DND-41 (cell line): ENCODE measurements around the gene MAS1L.

Experiments
- ATAC-seq: fragments of 200-7000 bp; cut with Tn5 transposase; 3 replicates; pipeline ENCODE4 v1.9.1; 2021; ENCODE audit warnings: low read depth; ENCODE audit not compliant: insufficient read depth
- DNase-seq: peaks from one replicate; pipeline ENCODE4 v3.0.0-alpha.2; 2020
- H2AFZ ChIP-seq: 2 replicates; pipeline ENCODE4 v1.6.0; 2012; ENCODE audit warnings: low read depth, low read length
- H3K27ac ChIP-seq: 2 replicates; pipeline ENCODE4 v1.5.1; 2012; ENCODE audit warnings: low read length, inconsistent platforms
- H3K27me3 ChIP-seq: fragments of 200-600 bp; sonication (generic); 2 replicates; pipeline ENCODE4 v1.6.0; 2012; ENCODE audit warnings: low read length, mild to moderate bottlenecking, inconsistent platforms; ENCODE audit not compliant: insufficient read depth, poor library complexity
- H3K36me3 ChIP-seq: 2 replicates; pipeline ENCODE4 v1.5.1; 2012; ENCODE audit warnings: low read length, inconsistent platforms; ENCODE audit not compliant: insufficient read depth
- H3K4me1 ChIP-seq: 2 replicates; pipeline ENCODE4 v1.5.1; 2012; ENCODE audit warnings: mild to moderate bottlenecking, low read length; ENCODE audit not compliant: insufficient read depth
- H3K4me2 ChIP-seq: 2 replicates; pipeline ENCODE4 v1.6.0; 2012; ENCODE audit warnings: mild to moderate bottlenecking, moderate library complexity, low read length, inconsistent platforms; ENCODE audit not compliant: insufficient read depth
- H3K4me3 ChIP-seq, 2 experiments: fragments of 200-600 bp in 1 of 2; shearing (Covaris generic) in 1 of 2; 2 replicates each; pipeline ENCODE4 v1.5.1; 2012 to 2016; ENCODE audit warnings: inconsistent platforms in 2 of 2, low read length in 2 of 2, mild to moderate bottlenecking in 2 of 2, low read depth in 1 of 2, moderate library complexity in 1 of 2
- H3K79me2 ChIP-seq: 2 replicates; pipeline ENCODE4 v1.6.0; 2012; ENCODE audit warnings: low read length, inconsistent platforms; ENCODE audit not compliant: insufficient read depth
- H3K9ac ChIP-seq: 2 replicates; pipeline ENCODE4 v1.6.0; 2012; ENCODE audit warnings: low read depth, mild to moderate bottlenecking, inconsistent platforms, low read length, moderate library complexity
- H3K9me3 ChIP-seq: 2 replicates; pipeline ENCODE4 v1.5.1; 2012; ENCODE audit warnings: low read length, moderate library complexity, mild to moderate bottlenecking, inconsistent platforms; ENCODE audit not compliant: insufficient read depth, severe bottlenecking
- H4K20me1 ChIP-seq: 2 replicates; pipeline ENCODE4 v1.6.0; 2012; ENCODE audit warnings: low read length; ENCODE audit not compliant: insufficient read depth
- CTCF ChIP-seq: IDR thresholded peaks from 2 replicates; pipeline ENCODE4 v1.5.1; 2012; ENCODE audit warnings: borderline replicate concordance, low read length, moderate library complexity, mild to moderate bottlenecking; ENCODE audit not compliant: poor library complexity, severe bottlenecking; ENCODE audit errors: extremely low read depth
- EZH2 ChIP-seq: IDR thresholded peaks from 3 replicates; pipeline ENCODE4 v1.6.1; 2012; ENCODE audit warnings: borderline replicate concordance, low read depth, mild to moderate bottlenecking, moderate library complexity, low read length, inconsistent platforms; ENCODE audit not compliant: severe bottlenecking

Gene MAS1L

GRCh38 chr6:29528300-29528931 is 40.7 kb upstream of the MAS1L start:
- no peak overlapping the region for H2AFZ ChIP-seq
- no peak overlapping the region for H3K27ac ChIP-seq
- H3K4me2 ChIP-seq: no peak overlapping the region
- H3K27me3 ChIP-seq: no peaks in the 10 kb centered on the region
- peaks cover 2% of the 10 kb centered on the region for H3K9me3 ChIP-seq
- H3K4me3 ChIP-seq: no peak overlapping the region
- TF ChIP-seq EZH2: no peak
- no peak for TF ChIP-seq CTCF
- no peak for DNase-seq
- no peaks in the 10 kb centered on the region for H3K79me2 ChIP-seq
- ATAC-seq: no peak
- H3K9ac ChIP-seq: no peak overlapping the region
- no peaks in the 10 kb centered on the region for H3K36me3 ChIP-seq
- no peaks in the 10 kb centered on the region for H4K20me1 ChIP-seq
- no peaks in the 10 kb centered on the region for H3K4me1 ChIP-seq

- H3K27ac ChIP-seq: no peak overlapping the region
- H2AFZ ChIP-seq: no peak overlapping the region
- H4K20me1 ChIP-seq: no peaks in the 10 kb centered on the region
- H3K4me2 ChIP-seq: no peak overlapping the region
- no peak for ATAC-seq
- peaks cover 6% of the 10 kb centered on the region for H3K9me3 ChIP-seq
- H3K4me3 ChIP-seq: no peak overlapping the region
- no peaks in the 10 kb centered on the region for H3K27me3 ChIP-seq
- no peak overlapping the region for H3K9ac ChIP-seq
- H3K36me3 ChIP-seq: no peaks in the 10 kb centered on the region
- H3K4me1 ChIP-seq: no peaks in the 10 kb centered on the region
- no peaks in the 10 kb centered on the region for H3K79me2 ChIP-seq
- DNase-seq: no peak
- TF ChIP-seq EZH2 (no peak), CTCF (no peak)
Measured at GRCh38 chr6:29527564-29527963, 39.8 kb upstream of the MAS1L start.

DNA sequence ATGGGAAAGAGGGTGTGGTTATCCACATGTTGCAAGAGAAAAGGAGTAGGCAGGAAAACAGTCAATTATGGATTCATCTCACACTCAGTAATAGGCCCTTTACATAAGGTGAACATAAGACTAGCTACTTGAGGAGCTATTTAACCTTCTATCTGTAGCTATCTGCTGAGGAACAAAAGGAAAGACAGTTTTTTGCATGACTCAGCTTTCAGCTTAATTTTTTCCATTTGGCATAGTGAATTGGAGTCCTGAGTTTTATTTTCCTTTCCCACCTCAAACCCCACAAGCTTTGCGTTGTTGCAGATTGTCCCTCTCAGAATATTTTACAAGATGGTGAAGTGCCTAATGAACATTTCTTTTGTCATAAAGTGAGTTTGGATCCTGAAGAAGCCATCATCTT is 39.4 kb upstream of the MAS1L start:
- Histone ChIP-seq H4K20me1 (no peaks in the 10 kb centered on the region), H3K36me3 (no peaks in the 10 kb centered on the region), H3K27ac (no peak overlapping the region), H3K27me3 (no peaks in the 10 kb centered on the region), H3K4me1 (no peaks in the 10 kb centered on the region), H3K9me3 (peaks cover 6% of the 10 kb centered on the region), H2AFZ (no peak overlapping the region), H3K4me2 (no peak overlapping the region), H3K9ac (no peak overlapping the region), H3K79me2 (no peaks in the 10 kb centered on the region), H3K4me3 (no peak overlapping the region)
- DNase-seq: no peak
- ATAC-seq: no peak
- TF ChIP-seq CTCF: no peak
- TF ChIP-seq EZH2: no peak

DNA sequence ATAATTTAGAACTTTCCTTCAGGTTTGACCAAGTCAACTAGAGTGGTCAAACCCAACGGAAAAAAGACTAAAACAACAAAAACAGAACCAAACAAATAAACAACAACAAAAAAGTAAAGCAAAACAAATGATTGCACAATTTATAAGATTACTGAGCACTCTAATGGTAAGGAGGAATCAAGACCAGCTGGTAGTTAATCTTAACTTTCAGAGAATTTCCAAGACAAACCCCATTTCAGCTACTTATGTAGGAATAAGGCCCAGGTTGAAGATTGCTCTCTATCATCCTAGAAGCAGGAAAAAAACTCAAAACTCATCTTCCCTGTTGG is 37.5 kb upstream of the MAS1L start:
- no peak overlapping the region for H3K9ac ChIP-seq
- ATAC-seq (no peak), DNase-seq (no peak)
- TF ChIP-seq EZH2: no peak
- no peak for TF ChIP-seq CTCF
- H3K27me3 ChIP-seq: no peaks in the 10 kb centered on the region
- H3K4me1 ChIP-seq: no peaks in the 10 kb centered on the region
- no peaks in the 10 kb centered on the region for H3K36me3 ChIP-seq
- H3K27ac ChIP-seq: no peak overlapping the region
- no peak overlapping the region for H2AFZ ChIP-seq
- H3K9me3 ChIP-seq: peaks cover 6% of the 10 kb centered on the region
- no peaks in the 10 kb centered on the region for H3K79me2 ChIP-seq
- H4K20me1 ChIP-seq: no peaks in the 10 kb centered on the region
- no peak overlapping the region for H3K4me3 ChIP-seq
- no peak overlapping the region for H3K4me2 ChIP-seq
